ENCODE measurements around the gene DUSP11. TPM values are rescaled to one million over a fixed set of nuclear protein-coding genes. Genes with fewer than 3 reads are reported as not detected.

The DUSP11 gene
- total RNA-seq, 1 donor from 2014 or later: 20.8 TPM

GRCh38 chr2:73714091-73714490, 65.8 kb downstream of the DUSP11 start:
- DNase-seq: no peak
- peaks cover 2% of the 10 kb centered on the region for H3K27me3 Mint-ChIP-seq (ENCODE audit: unreplicated experiment)
- peaks cover 1% of the 10 kb centered on the region for H3K9me3 Mint-ChIP-seq (ENCODE audit: unreplicated experiment)

More at GRCh38 chr2:73714091-73714490, 65.8 kb downstream of the DUSP11 start:
- Mint-ChIP-seq H3K4me3 (ENCODE audit: unreplicated experiment) (no peak overlapping the region), H3K4me1 (ENCODE audit: low read depth, unreplicated experiment) (no peaks in the 10 kb centered on the region), H3K36me3 (ENCODE audit: unreplicated experiment) (peaks cover 6% of the 10 kb centered on the region), H3K27ac (ENCODE audit: unreplicated experiment) (no peak overlapping the region)
- TF ChIP-seq, protein P1, sequence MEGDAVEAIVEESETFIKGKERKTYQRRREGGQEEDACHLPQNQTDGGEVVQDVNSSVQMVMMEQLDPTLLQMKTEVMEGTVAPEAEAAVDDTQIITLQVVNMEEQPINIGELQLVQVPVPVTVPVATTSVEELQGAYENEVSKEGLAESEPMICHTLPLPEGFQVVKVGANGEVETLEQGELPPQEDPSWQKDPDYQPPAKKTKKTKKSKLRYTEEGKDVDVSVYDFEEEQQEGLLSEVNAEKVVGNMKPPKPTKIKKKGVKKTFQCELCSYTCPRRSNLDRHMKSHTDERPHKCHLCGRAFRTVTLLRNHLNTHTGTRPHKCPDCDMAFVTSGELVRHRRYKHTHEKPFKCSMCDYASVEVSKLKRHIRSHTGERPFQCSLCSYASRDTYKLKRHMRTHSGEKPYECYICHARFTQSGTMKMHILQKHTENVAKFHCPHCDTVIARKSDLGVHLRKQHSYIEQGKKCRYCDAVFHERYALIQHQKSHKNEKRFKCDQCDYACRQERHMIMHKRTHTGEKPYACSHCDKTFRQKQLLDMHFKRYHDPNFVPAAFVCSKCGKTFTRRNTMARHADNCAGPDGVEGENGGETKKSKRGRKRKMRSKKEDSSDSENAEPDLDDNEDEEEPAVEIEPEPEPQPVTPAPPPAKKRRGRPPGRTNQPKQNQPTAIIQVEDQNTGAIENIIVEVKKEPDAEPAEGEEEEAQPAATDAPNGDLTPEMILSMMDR (IDR thresholded peaks at IDR 0.05; ENCODE audit: partially characterized antibody, unreplicated experiment): no peak

Other genes starting within 250 kb of the DUSP11 start
- not detected for gene NAT8, start 137.7 kb downstream of the DUSP11 start, total RNA-seq (ENCODE audit: unreplicated experiment)
- gene TPRKB, start 42.8 kb downstream of the DUSP11 start, total RNA-seq (ENCODE audit: unreplicated experiment): 27.2 TPM
- gene C2orf78, start 4.1 kb upstream of the DUSP11 start, total RNA-seq (ENCODE audit: unreplicated experiment): not detected
- 48.9 TPM for gene STAMBP, start 48.9 kb upstream of the DUSP11 start, total RNA-seq (ENCODE audit: unreplicated experiment)
- gene ACTG2, start 112.9 kb upstream of the DUSP11 start, total RNA-seq (ENCODE audit: unreplicated experiment): not detected
- gene DGUOK, start 146.8 kb upstream of the DUSP11 start, total RNA-seq (ENCODE audit: unreplicated experiment): 96.8 TPM
- gene TET3, start 204.8 kb upstream of the DUSP11 start, total RNA-seq (ENCODE audit: unreplicated experiment): 92.4 TPM